Left cardiac atrium (tissue), 4 donors: ENCODE data around the gene KPTN. TPM values are rescaled to one million over a fixed set of nuclear protein-coding genes. Genes with fewer than 3 reads are reported as not detected.
A peak's percentile ranks its signal among the peaks of the same experiment; 100 is the strongest.

Source experiments
- ATAC-seq, 2 donors: fragments of 200-7000 bp; cut with Tn5 transposase; one replicate each; pipeline ENCODE4 v1.9.1; 2020; ENCODE audit warnings: mild to moderate bottlenecking in 2 of 2, moderate library complexity in 2 of 2
- DNase-seq: peaks from one replicate; pipeline ENCODE4 v3.0.0-alpha.2; 2020
- intact Hi-C, 2 donors: fragments of 100-400 bp; cut with DNase I; formaldehyde crosslinking; loops; one replicate each; pipeline versions ENCODE4 v1.14.1 to v1.15.1; 2022 to 2023
- total RNA-seq, 2 donors: library from RNA; stranded (reverse); fragmentation: NEBNext Ultra II Directional; extraction: Animal tissue kit (Norgen Biotek cat#: 25700); gene quantifications; one replicate each; pipeline ENCODE4 v1.2.1, GENCODE V29; 2021
- donor health status: DM: no; HTN: yes; CAD: no.
- donor health status: DM: no; HTN: yes; CAD: no; lungs with severe emphysema.
- donor health status: DM: yes; HTN: yes; CAD: no.
- donor health status: Dilated cardiomyopathy.

KPTN gene
- total RNA-seq, 2 donors from 2014 or later, result 6.9 to 10.5 TPM

GRCh38 chr19:47476438-47476972 is 7.5 kb downstream of the KPTN start:
- DNase-seq, result no peak
- no peak for ATAC-seq
- intact Hi-C loops, result no loop called here

GRCh38 chr19:47475465-47475864 is 8.6 kb downstream of the KPTN start:
- no peak for DNase-seq
- intact Hi-C loops, result no loop called here

GRCh38 chr19:47473336-47473735 is 10.7 kb downstream of the KPTN start:
- no peak for ATAC-seq
- intact Hi-C loops, result no loop called here
- no peak for DNase-seq

More at GRCh38 chr19:47475465-47475864, 8.6 kb downstream of the KPTN start:
- no peak for ATAC-seq

GRCh38 chr19:47471733-47472457 is 12.1 kb downstream of the KPTN start, which contains the start of gene SLC8A2:
SLC8A2 (minus strand) TSS chr19:47471893; CDS start chr19:47466403, 5,490 bp downstream.
- DNase-seq (peak; percentile 67), ATAC-seq (peak; percentile 74 to 77)
- intact Hi-C loops, result no loop called here

- ATAC-seq (peak in 1 of 2 donors; percentile 3), DNase-seq (no peak)
- intact Hi-C loops, result no loop called here
These were observed 12.7 kb downstream of the KPTN start for GRCh38 chr19:47471381-47471732.

GRCh38 chr19:47470447-47471195 is 13.4 kb downstream of the KPTN start:
- intact Hi-C loops, result no loop called here
- ATAC-seq (no peak), DNase-seq (no peak)

- intact Hi-C loops, result no loop called here
- no peak for DNase-seq
- no peak for ATAC-seq
These were observed 14.3 kb downstream of the KPTN start for GRCh38 chr19:47469719-47470118.

GRCh38 chr19:47469363-47469700 is 14.7 kb downstream of the KPTN start:
- intact Hi-C loops, result no loop called here
- DNase-seq, result no peak
- ATAC-seq, result no peak

GRCh38 chr19:47467914-47468313 is 16.1 kb downstream of the KPTN start:
- ATAC-seq (no peak), DNase-seq (no peak)
- intact Hi-C loops, result no loop called here

GRCh38 chr19:47465957-47466356 is 18.1 kb downstream of the KPTN start:
- intact Hi-C loops, result no loop called here
- DNase-seq (no peak), ATAC-seq (no peak)

- intact Hi-C loops, result no loop called here
- DNase-seq (no peak), ATAC-seq (no peak)
These were observed 19.2 kb downstream of the KPTN start for GRCh38 chr19:47464675-47465419.

- DNase-seq (no peak), ATAC-seq (no peak)
- intact Hi-C loops, result no loop called here
These were observed 22.1 kb downstream of the KPTN start for GRCh38 chr19:47461876-47462275.

- DNase-seq, result no peak
- ATAC-seq, result no peak
- intact Hi-C loops, result no loop called here
These were observed 24.5 kb downstream of the KPTN start for GRCh38 chr19:47459477-47459876.

- no peak for ATAC-seq
- no peak for DNase-seq
- intact Hi-C loops, result no loop called here
These were observed 25.3 kb downstream of the KPTN start for GRCh38 chr19:47458672-47459071.

- ATAC-seq, result no peak
- no peak for DNase-seq
These were observed 27.1 kb downstream of the KPTN start for GRCh38 chr19:47456721-47457474.

GRCh38 chr19:47450478-47450877 is 33.5 kb downstream of the KPTN start:
- DNase-seq (no peak), ATAC-seq (no peak)
- intact Hi-C loops, result no loop called here

More at GRCh38 chr19:47456721-47457474, 27.1 kb downstream of the KPTN start:
- intact Hi-C loops, result no loop called here

- DNase-seq (no peak), ATAC-seq (no peak)
- intact Hi-C loops, result no loop called here
These were observed 35.7 kb downstream of the KPTN start for GRCh38 chr19:47448360-47448727.

GRCh38 chr19:47447470-47448359 is 36.3 kb downstream of the KPTN start:
- peak; percentile 25 to 69 for ATAC-seq
- peak; percentile 52 for DNase-seq
- intact Hi-C loops, result no loop called here
